ENCODE data around the gene RIT2. TPM values are rescaled to one million over a fixed set of nuclear protein-coding genes. Genes with fewer than 3 reads are reported as not detected.

Gene RIT2
- not detected in 5 replicates for total RNA-seq (2022; extraction: Qiagen RNA extraction)

DNA sequence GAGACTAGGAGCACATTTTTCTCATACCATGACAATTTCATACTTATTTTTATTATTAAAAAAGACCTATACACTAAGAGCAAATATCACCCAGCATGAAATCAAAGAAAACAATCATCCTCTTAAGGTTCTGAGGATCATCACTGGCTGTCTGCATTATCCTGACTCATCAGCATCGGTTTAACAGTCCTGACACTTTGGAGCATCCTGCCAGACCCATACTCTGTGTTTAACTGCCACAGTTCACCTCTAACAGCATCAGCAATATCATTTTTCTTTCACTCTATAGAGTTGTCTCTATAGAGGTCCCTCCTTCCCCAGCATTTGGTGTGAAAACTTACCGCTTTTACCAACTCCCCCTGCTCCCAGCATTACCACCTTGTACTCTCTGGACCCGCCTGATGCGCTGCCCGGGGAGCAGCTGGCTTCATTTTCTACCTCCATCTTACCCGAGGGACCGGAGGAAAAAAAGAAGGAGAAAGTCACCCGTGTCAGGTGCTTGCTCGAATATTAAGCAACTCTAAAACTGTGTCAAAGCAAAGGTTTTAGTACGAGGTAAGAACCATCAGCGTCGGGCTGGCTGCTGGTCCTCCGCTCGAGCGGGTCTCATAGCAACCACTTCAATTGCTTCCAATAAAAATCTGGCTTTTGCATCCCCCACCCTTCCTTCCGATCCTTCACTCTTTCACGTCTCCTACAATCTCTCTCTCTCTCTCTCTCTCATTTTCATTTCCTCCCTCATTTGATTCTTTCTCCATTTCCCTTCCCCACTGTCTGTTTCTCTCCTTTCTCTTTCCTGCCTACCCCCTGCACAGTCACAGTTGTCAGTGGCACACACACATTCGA lies at the start of gene RIT2:
Gene RIT2 (minus strand): TSS at position 610 of the 846 bp plus-strand sequence.

Other genes starting within 250 kb of the RIT2 start
- not detected in 5 replicates for gene SYT4, start 161.8 kb upstream of the RIT2 start, total RNA-seq (2022; extraction: Qiagen RNA extraction)

Measured in A549 treated with Mapracorat at 1 μM for 4 hours (cell line).